IPS-18a (cell line): ENCODE data around the gene NELFE.
"Not testable (repeated sequence)": the region's sequence is repeated elsewhere in the genome, so short reads cannot be mapped to it uniquely, and the experiment has no call there.

Experiments
- H3K27ac ChIP-seq: one replicate; pipeline ENCODE4 v1.5.1; 2013; ENCODE audit warnings: low read length
- H3K27me3 ChIP-seq: one replicate; pipeline ENCODE4 v1.6.1; 2013; ENCODE audit warnings: mild to moderate bottlenecking, low read length; ENCODE audit not compliant: control insufficient read depth, insufficient read depth
- H3K36me3 ChIP-seq: one replicate; pipeline ENCODE4 v1.6.1; 2013; ENCODE audit warnings: low read depth, low read length; ENCODE audit not compliant: control insufficient read depth
- H3K4me1 ChIP-seq: one replicate; pipeline ENCODE4 v1.6.1; 2013; ENCODE audit warnings: low read depth, low read length; ENCODE audit not compliant: control insufficient read depth
- H3K4me3 ChIP-seq: one replicate; pipeline ENCODE4 v1.5.1; 2013; ENCODE audit warnings: low read length
- H3K9ac ChIP-seq: one replicate; pipeline ENCODE4 v1.6.1; 2013; ENCODE audit warnings: mild to moderate bottlenecking, low read length, moderate library complexity
- H3K9me3 ChIP-seq: one replicate; pipeline ENCODE4 v1.6.1; 2013; ENCODE audit warnings: low read depth, low read length; ENCODE audit not compliant: control insufficient read depth

Gene NELFE

GRCh38 chr6:31927863-31928671 lies 30.7 kb downstream of the NELFE start:
- Histone ChIP-seq H3K4me3 (no peak overlapping the region), H3K9me3 (no peaks in the 10 kb centered on the region), H3K9ac (no peak overlapping the region), H3K36me3 (no peaks in the 10 kb centered on the region), H3K4me1 (no peaks in the 10 kb centered on the region), H3K27me3 (no peaks in the 10 kb centered on the region), H3K27ac (no peak overlapping the region)

- Histone ChIP-seq H3K4me1 (no peaks in the 10 kb centered on the region), H3K4me3 (no peak within 1 kb of the TSS), H3K27me3 (no peaks in the 10 kb centered on the region), H3K9me3 (no peaks in the 10 kb centered on the region), H3K27ac (no peak within 1 kb of the TSS), H3K36me3 (no peaks in the 10 kb centered on the region), H3K9ac (no peak within 1 kb of the TSS)
These were observed 31.4 kb downstream of the NELFE start, which contains the start of gene C2 for GRCh38 chr6:31927242-31927862. Gene C2 (plus strand): TSS chr6:31927717. CDS start chr6:31927753, 36 bp downstream.

- Histone ChIP-seq H3K27ac (no peak overlapping the region), H3K27me3 (no peaks in the 10 kb centered on the region), H3K4me1 (no peaks in the 10 kb centered on the region), H3K9me3 (no peaks in the 10 kb centered on the region), H3K9ac (no peak overlapping the region), H3K36me3 (no peaks in the 10 kb centered on the region), H3K4me3 (no peak overlapping the region)
These were observed 35.8 kb downstream of the NELFE start for GRCh38 chr6:31922942-31923341.

GRCh38 chr6:31920811-31921210 lies 38.0 kb downstream of the NELFE start:
- no peaks in the 10 kb centered on the region for H3K36me3 ChIP-seq
- H3K9ac ChIP-seq: no peak overlapping the region
- no peak overlapping the region for H3K27ac ChIP-seq
- H3K4me1 ChIP-seq: no peaks in the 10 kb centered on the region
- H3K27me3 ChIP-seq: no peaks in the 10 kb centered on the region
- no peak overlapping the region for H3K4me3 ChIP-seq
- no peaks in the 10 kb centered on the region for H3K9me3 ChIP-seq

- H3K27ac ChIP-seq: no peak overlapping the region
- H3K4me3 ChIP-seq: no peak overlapping the region
- no peaks in the 10 kb centered on the region for H3K4me1 ChIP-seq
- H3K36me3 ChIP-seq: no peaks in the 10 kb centered on the region
- no peak overlapping the region for H3K9ac ChIP-seq
- H3K9me3 ChIP-seq: no peaks in the 10 kb centered on the region
- no peaks in the 10 kb centered on the region for H3K27me3 ChIP-seq
These were observed 39.0 kb downstream of the NELFE start for GRCh38 chr6:31919624-31920303.

GRCh38 chr6:31918069-31918720 lies 40.6 kb downstream of the NELFE start:
- no peak overlapping the region for H3K27ac ChIP-seq
- no peak overlapping the region for H3K9ac ChIP-seq
- no peak overlapping the region for H3K4me3 ChIP-seq
- H3K9me3 ChIP-seq: no peaks in the 10 kb centered on the region
- no peaks in the 10 kb centered on the region for H3K4me1 ChIP-seq
- H3K27me3 ChIP-seq: no peaks in the 10 kb centered on the region
- no peaks in the 10 kb centered on the region for H3K36me3 ChIP-seq

- no peaks in the 10 kb centered on the region for H3K36me3 ChIP-seq
- H3K27me3 ChIP-seq: no peaks in the 10 kb centered on the region
- no peaks in the 10 kb centered on the region for H3K9me3 ChIP-seq
- H3K4me3 ChIP-seq: no peak overlapping the region
- no peaks in the 10 kb centered on the region for H3K4me1 ChIP-seq
- H3K27ac ChIP-seq: no peak overlapping the region
- H3K9ac ChIP-seq: no peak overlapping the region
These were observed 43.0 kb downstream of the NELFE start for GRCh38 chr6:31915756-31916155.

GRCh38 chr6:31915351-31915750 lies 43.4 kb downstream of the NELFE start:
- Histone ChIP-seq H3K27ac (no peak overlapping the region), H3K9me3 (no peaks in the 10 kb centered on the region), H3K4me3 (no peak overlapping the region), H3K9ac (no peak overlapping the region), H3K27me3 (no peaks in the 10 kb centered on the region), H3K4me1 (no peaks in the 10 kb centered on the region), H3K36me3 (no peaks in the 10 kb centered on the region)

GRCh38 chr6:31911826-31912585 lies 46.8 kb downstream of the NELFE start:
- Histone ChIP-seq H3K36me3 (no peaks in the 10 kb centered on the region), H3K27me3 (no peaks in the 10 kb centered on the region), H3K4me3 (no peak overlapping the region), H3K9me3 (no peaks in the 10 kb centered on the region), H3K4me1 (no peaks in the 10 kb centered on the region), H3K9ac (no peak overlapping the region), H3K27ac (no peak overlapping the region)

- not testable (repeated sequence) for H3K4me1 ChIP-seq, H3K27me3 ChIP-seq, H3K36me3 ChIP-seq, H3K9ac ChIP-seq, H3K9me3 ChIP-seq, H3K4me3 ChIP-seq, H3K27ac ChIP-seq
These were observed 49.5 kb downstream of the NELFE start for GRCh38 chr6:31909298-31909697.

- Histone ChIP-seq H3K4me3 (no peak overlapping the region), H3K4me1 (peaks cover 3% of the 10 kb centered on the region), H3K36me3 (no peaks in the 10 kb centered on the region), H3K27ac (no peak overlapping the region), H3K9me3 (no peaks in the 10 kb centered on the region), H3K27me3 (no peaks in the 10 kb centered on the region), H3K9ac (no peak overlapping the region)
These were observed 50.0 kb downstream of the NELFE start for GRCh38 chr6:31908791-31909190.
